PC-3 (cell line): ENCODE measurements around the gene MICU1. TPM values are rescaled to one million over a fixed set of nuclear protein-coding genes. Genes with fewer than 3 reads are reported as not detected.
A peak's percentile ranks its signal among the peaks of the same experiment; 100 is the strongest.

ENCODE experiments used
- ATAC-seq: fragments of 200-7000 bp; cut with Tn5 transposase; 2 replicates; pipeline ENCODE4 v1.9.1; 2020; ENCODE audit warnings: mild to moderate bottlenecking, moderate library complexity
- BruUV-seq: library from RNA; stranded (reverse); fragments of 400-500 nt; replicated peaks from 2 replicates; lab custom pipeline; 2021; lab: Mats Ljungman, UMichigan
- CTCF ChIA-PET: fragments of 300-600 bp; sonication (Branson Sonifier 250); formaldehyde crosslinking; loops from one replicate; lab custom pipeline; 2022; ENCODE audit warnings: antibody characterized with exemption; lab: Charles Lee
- POLR2A ChIA-PET: fragments of 300-600 bp; sonication (Branson Sonifier 250); formaldehyde crosslinking; loops from one replicate; lab custom pipeline; 2022; ENCODE audit warnings: antibody characterized with exemption; ENCODE audit not compliant: unreplicated experiment; lab: Charles Lee
- DNase-seq: peaks from one replicate; pipeline ENCODE4 v3.0.0-alpha.2; 2015
- H2AFZ ChIP-seq: fragments of 300-600 bp; sonication (generic); 2 replicates; pipeline ENCODE4 v1.6.0; 2016; ENCODE audit warnings: antibody characterized with exemption, low read length
- H3F3A ChIP-seq: fragments of 300-600 bp; sonication (generic); one replicate; pipeline ENCODE4 v1.6.0; 2017; ENCODE audit warnings: antibody characterized with exemption, low read length, control low read depth, mild to moderate bottlenecking; ENCODE audit not compliant: unreplicated experiment
- H3K27ac ChIP-seq: fragments of 300-600 bp; sonication (generic); 2 replicates; pipeline ENCODE4 v1.5.1; 2016; ENCODE audit warnings: mild to moderate bottlenecking, low read length
- H3K27me3 ChIP-seq: fragments of 300-600 bp; sonication (generic); 2 replicates; pipeline ENCODE4 v1.6.1; 2016; ENCODE audit warnings: low read length, mixed read lengths
- H3K36me3 ChIP-seq: fragments of 300-600 bp; sonication (generic); 2 replicates; pipeline ENCODE4 v1.6.1; 2016; ENCODE audit warnings: low read depth, mixed run types, low read length, mixed read lengths
- H3K4me1 ChIP-seq: fragments of 300-600 bp; sonication (generic); 2 replicates; pipeline ENCODE4 v1.5.1; 2016; ENCODE audit warnings: low read length; ENCODE audit not compliant: insufficient read depth
- H3K4me2 ChIP-seq: fragments of 300-600 bp; sonication (generic); 2 replicates; pipeline ENCODE4 v1.6.0; 2016; ENCODE audit warnings: low read length
- H3K4me3 ChIP-seq: fragments of 300-600 bp; sonication (generic); 2 replicates; pipeline ENCODE4 v1.5.1; 2016; ENCODE audit warnings: mild to moderate bottlenecking, low read length, mixed read lengths
- H3K79me2 ChIP-seq: fragments of 300-600 bp; sonication (generic); 2 replicates; pipeline ENCODE4 v1.6.1; 2017; ENCODE audit warnings: low read length, mixed read lengths
- H3K9ac ChIP-seq: fragments of 300-600 bp; sonication (generic); 2 replicates; pipeline ENCODE4 v1.6.0; 2016; ENCODE audit warnings: mild to moderate bottlenecking, low read length
- H3K9me2 ChIP-seq: fragments of 300-600 bp; sonication (generic); replicated peaks from 2 replicates; pipeline ENCODE4 v1.6.1; 2016; ENCODE audit warnings: mixed run types, low read length, mixed read lengths
- H3K9me3 ChIP-seq: fragments of 300-600 bp; sonication (generic); 2 replicates; pipeline ENCODE4 v1.6.1; 2016; ENCODE audit warnings: low read length, mixed read lengths
- H4K20me1 ChIP-seq: fragments of 300-600 bp; sonication (generic); 2 replicates; pipeline ENCODE4 v1.6.1; 2016; ENCODE audit warnings: low read length, mixed read lengths
- CTCF ChIP-seq: fragments of 300-600 bp; sonication (generic); conservative IDR thresholded peaks from 2 replicates; pipeline ENCODE4 v1.5.1; 2017; ENCODE audit warnings: antibody characterized with exemption, low read depth, mild to moderate bottlenecking, low read length
- EZH2 ChIP-seq: fragments of 300-600 bp; sonication (generic); IDR thresholded peaks from one replicate; pipeline ENCODE4 v1.6.1; 2017; ENCODE audit warnings: antibody characterized with exemption, mild to moderate bottlenecking, low read length; ENCODE audit not compliant: unreplicated experiment
- EZH2phosphoT487 ChIP-seq: fragments of 300-600 bp; sonication (generic); IDR thresholded peaks from 2 replicates; pipeline ENCODE4 v1.6.1; 2018; ENCODE audit warnings: mild to moderate bottlenecking, antibody characterized with exemption, low read length, borderline replicate concordance
- intact Hi-C: fragments of 100-400 bp; cut with micrococcal nuclease; formaldehyde crosslinking; loops from 2 replicates; pipeline ENCODE4 v1.9.0; 2023
- total RNA-seq: library from RNA; depleted of rRNA; stranded (reverse); fragments of >200 nt; gene quantifications from 2 replicates; pipeline ENCODE4 v1.2.3, GENCODE V29; 2014

Gene MICU1
- total RNA-seq, 1 experiment from 2014 or later = 19.8 TPM

DNA sequence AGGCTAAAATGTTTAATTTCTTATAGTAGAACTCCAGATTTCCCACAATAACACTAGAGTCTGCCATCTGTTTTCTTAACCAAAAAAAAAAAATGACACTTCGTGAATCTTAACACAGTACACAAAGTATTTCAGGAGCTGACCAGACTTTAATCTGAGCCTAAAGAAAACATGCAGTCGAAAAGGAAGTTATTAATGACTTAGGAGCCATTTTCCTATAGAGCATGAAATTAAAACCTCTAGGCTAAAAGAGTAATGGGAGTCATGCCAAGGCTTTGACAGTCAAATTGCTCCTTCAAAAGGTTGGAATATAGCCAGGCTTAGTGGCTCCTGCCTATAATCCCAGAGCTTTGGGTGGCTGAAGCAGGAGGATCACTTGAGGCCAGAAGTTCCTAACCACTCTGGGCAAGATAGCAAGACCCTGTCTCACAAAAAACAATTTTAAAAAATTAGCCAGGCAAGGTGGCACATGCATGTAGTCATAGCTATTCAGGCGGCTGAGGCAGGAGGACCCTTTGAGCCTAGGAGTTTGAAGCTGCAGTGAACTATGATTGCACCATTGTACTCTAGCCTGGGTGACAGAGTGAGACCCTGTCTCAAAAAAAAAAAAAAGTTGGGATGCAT, 13.6 kb downstream of the MICU1 start:
- no TSS peak for BruUV-seq
- Histone ChIP-seq H3K27ac (no peak overlapping the region), H3K9ac (no peak overlapping the region), H2AFZ (no peak overlapping the region), H3K4me3 (no peak overlapping the region), H3K36me3 (no peaks in the 10 kb centered on the region), H3K79me2 (no peaks in the 10 kb centered on the region), H3K4me2 (no peak overlapping the region), H3K4me1 (no peaks in the 10 kb centered on the region), H4K20me1 (no peaks in the 10 kb centered on the region), H3F3A (no peaks in the 10 kb centered on the region), H3K9me2 (no peaks in the 10 kb centered on the region), H3K27me3 (no peaks in the 10 kb centered on the region), H3K9me3 (no peaks in the 10 kb centered on the region)
- CTCF ChIA-PET = no interaction called here
- no peak for TF ChIP-seq CTCF
- no peak for TF ChIP-seq EZH2phosphoT487
- no peak for TF ChIP-seq EZH2
- no peak for ATAC-seq
- POLR2A ChIA-PET = interaction anchor here (0.5 kb wide), 1 partner anchor 27 kb away, joined by 3 read pairs; no protein-coding TSS in a partner anchor
- DNase-seq = peak; percentile 4
- intact Hi-C loops = no loop called here

GRCh38 chr10:72611783-72612182, 14.1 kb downstream of the MICU1 start:
- intact Hi-C loops = no loop called here
- Histone ChIP-seq H3K4me1 (no peaks in the 10 kb centered on the region), H3K9me3 (no peaks in the 10 kb centered on the region), H3K4me3 (no peak overlapping the region), H2AFZ (no peak overlapping the region), H3F3A (no peaks in the 10 kb centered on the region), H4K20me1 (no peaks in the 10 kb centered on the region), H3K4me2 (no peak overlapping the region), H3K27ac (no peak overlapping the region), H3K27me3 (no peaks in the 10 kb centered on the region), H3K36me3 (no peaks in the 10 kb centered on the region), H3K79me2 (no peaks in the 10 kb centered on the region), H3K9me2 (no peaks in the 10 kb centered on the region), H3K9ac (no peak overlapping the region)
- no TSS peak for BruUV-seq
- no peak for TF ChIP-seq EZH2phosphoT487
- TF ChIP-seq CTCF = no peak
- no peak for TF ChIP-seq EZH2
- ChIA-PET CTCF (interaction anchor here (0.6 kb wide), 1 partner anchor 81 kb away, joined by 3 read pairs; no protein-coding TSS in a partner anchor), POLR2A (no interaction called here)
- DNase-seq = no peak
- ATAC-seq = no peak

- Histone ChIP-seq H3K9me3 (no peaks in the 10 kb centered on the region), H3K4me1 (no peaks in the 10 kb centered on the region), H2AFZ (no peak overlapping the region), H3F3A (no peaks in the 10 kb centered on the region), H3K9me2 (no peaks in the 10 kb centered on the region), H3K36me3 (no peaks in the 10 kb centered on the region), H3K79me2 (no peaks in the 10 kb centered on the region), H3K4me2 (no peak overlapping the region), H4K20me1 (no peaks in the 10 kb centered on the region), H3K27me3 (no peaks in the 10 kb centered on the region), H3K9ac (no peak overlapping the region), H3K4me3 (no peak overlapping the region), H3K27ac (no peak overlapping the region)
- TF ChIP-seq EZH2 (no peak), EZH2phosphoT487 (no peak), CTCF (no peak)
- ChIA-PET POLR2A (no interaction called here), CTCF (no interaction called here)
- intact Hi-C loops = no loop called here
- BruUV-seq = no TSS peak
- DNase-seq = no peak
- no peak for ATAC-seq
These were observed 15.4 kb downstream of the MICU1 start for GRCh38 chr10:72610466-72610865.
